ENCODE results near the gene SYAP1. TPM values are rescaled to one million over a fixed set of nuclear protein-coding genes. Genes with fewer than 3 reads are reported as not detected.

The SYAP1 gene
- total and polyA plus RNA-seq, 9 of the 15 experiments (the other 6 are each of a cell fraction or from before 2014, with no cell fraction given): 5.7 to 35.3 (median 27.6) TPM

DNA sequence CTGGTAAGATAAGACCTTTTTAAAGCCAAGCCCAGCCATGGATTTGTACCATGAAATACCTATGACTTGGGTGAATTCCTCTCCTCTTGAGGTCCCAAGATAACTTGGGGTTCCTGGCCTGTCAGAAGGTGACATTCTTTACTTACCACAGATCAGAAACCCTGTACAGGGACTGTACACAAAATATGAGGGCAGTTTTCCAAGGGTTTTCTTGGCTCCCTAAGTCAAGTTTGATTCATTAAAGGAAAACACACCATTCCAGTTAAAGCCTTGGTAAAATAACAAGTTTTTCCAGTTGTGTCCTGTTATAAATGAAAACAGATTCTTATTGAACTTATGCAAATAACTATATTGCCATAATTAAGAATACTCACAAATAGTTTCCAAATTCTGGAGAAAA lies 8.2 kb downstream of the SYAP1 start:
- H3K4me3 ChIP-seq: no peak overlapping the region
- no peaks in the 10 kb centered on the region for H3K9me1 ChIP-seq (ENCODE audit: control insufficient read depth, insufficient read depth, low read length)
- H3K27me3 ChIP-seq (ENCODE audit: control insufficient read depth in 2 of 2, insufficient read depth in 2 of 2, low read length in 2 of 2): no peaks in the 10 kb centered on the region
- no peak for DNase-seq (ENCODE audit: extremely low read depth in 1 of 4, low spot score in 3 of 4)
- H3K4me1 ChIP-seq (replicated peaks in 1 of 2; ENCODE audit: control insufficient read depth in 2 of 2, insufficient read depth in 2 of 2, low read length in 2 of 2): peaks cover 0 to 5% of the 10 kb centered on the region in 2 experiments; a peak in 4 of 5 replicates
- no peak overlapping the region for H3K4me2 ChIP-seq (ENCODE audit: insufficient read depth, low read length)
- H3K9me3 ChIP-seq (replicated peaks; ENCODE audit: control insufficient read depth, insufficient read depth, low read depth, low read length): 0 out of 2 replicates have a peak, but pooled peaks cover 3% of the 10 kb centered on the region
- FAIRE-seq: no peak
- no peak for ATAC-seq
- POLR2A ChIA-PET: interaction anchor here (0.6 kb wide), 1 partner anchor 1209 kb away, joined by 4 read pairs; no protein-coding TSS in a partner anchor
- H3K9ac ChIP-seq (ENCODE audit: insufficient read depth in 1 of 2, low read depth in 2 of 2, low read length in 2 of 2): no peak overlapping the region
- H4K20me1 ChIP-seq (replicated peaks; ENCODE audit: control insufficient read depth, insufficient read depth, low read length): no peaks in the 10 kb centered on the region; the same call in 1 of the 2 replicates
- peaks cover 20% of the 10 kb centered on the region; the same call in 2 of the 3 replicates for H3K36me3 ChIP-seq (ENCODE audit: control insufficient read depth, insufficient read depth, low read length)
- in situ Hi-C loops (cut with MboI): no loop called here
- peaks cover 67% of the 10 kb centered on the region for H3K79me2 ChIP-seq (ENCODE audit: control insufficient read depth, insufficient read depth, low read length)
- no TSS peak for BruUV-seq (replicated peaks)
- no peak overlapping the region for H2AFZ ChIP-seq (ENCODE audit: low read depth, low read length)
- CTCF ChIA-PET (ENCODE audit: low intra/inter-chr PET ratio): no interaction called here
- intact Hi-C loops (cut with micrococcal nuclease): no loop called here
- no peak overlapping the region for H3K27ac ChIP-seq (ENCODE audit: extremely low read depth, low read depth, low read length)
- TF ChIP-seq NFIX (CRISPR knock-in tag; IDR thresholded peaks at IDR 0.05; ENCODE audit: low read depth) (no peak), ELF1 (tag; IDR thresholded peaks at IDR 0.05) (no peak), DACH1 (IDR thresholded peaks at IDR 0.05; ENCODE audit: partially characterized antibody) (no peak), CBFA2T2 (conservative IDR thresholded peaks at IDR 0.05) (no peak), TAF1 (IDR thresholded peaks at IDR 0.05; ENCODE audit: control insufficient read depth, extremely low read depth, insufficient read depth, low read length, severe bottlenecking) (no peak), NR4A1 (CRISPR knock-in tag; IDR thresholded peaks at IDR 0.05) (no peak), NR4A1 (tag; IDR thresholded peaks at IDR 0.05) (no peak), MAFG (tag; conservative IDR thresholded peaks at IDR 0.05) (no peak), BCL6 (CRISPR knock-in tag; IDR thresholded peaks at IDR 0.05) (no peak), BACH1 (tag; IDR thresholded peaks at IDR 0.05) (no peak), HNRNPL (IDR thresholded peaks at IDR 0.05; ENCODE audit: low read depth, low read length) (no peak), SAFB (IDR thresholded peaks at IDR 0.05; ENCODE audit: borderline replicate concordance, low read depth, low read length) (no peak)
- TF ChIP-seq, protein P1, sequence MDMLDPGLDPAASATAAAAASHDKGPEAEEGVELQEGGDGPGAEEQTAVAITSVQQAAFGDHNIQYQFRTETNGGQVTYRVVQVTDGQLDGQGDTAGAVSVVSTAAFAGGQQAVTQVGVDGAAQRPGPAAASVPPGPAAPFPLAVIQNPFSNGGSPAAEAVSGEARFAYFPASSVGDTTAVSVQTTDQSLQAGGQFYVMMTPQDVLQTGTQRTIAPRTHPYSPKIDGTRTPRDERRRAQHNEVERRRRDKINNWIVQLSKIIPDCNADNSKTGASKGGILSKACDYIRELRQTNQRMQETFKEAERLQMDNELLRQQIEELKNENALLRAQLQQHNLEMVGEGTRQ (CRISPR knock-in tag; IDR thresholded peaks at IDR 0.05): no peak
- TF ChIP-seq, protein P2, sequence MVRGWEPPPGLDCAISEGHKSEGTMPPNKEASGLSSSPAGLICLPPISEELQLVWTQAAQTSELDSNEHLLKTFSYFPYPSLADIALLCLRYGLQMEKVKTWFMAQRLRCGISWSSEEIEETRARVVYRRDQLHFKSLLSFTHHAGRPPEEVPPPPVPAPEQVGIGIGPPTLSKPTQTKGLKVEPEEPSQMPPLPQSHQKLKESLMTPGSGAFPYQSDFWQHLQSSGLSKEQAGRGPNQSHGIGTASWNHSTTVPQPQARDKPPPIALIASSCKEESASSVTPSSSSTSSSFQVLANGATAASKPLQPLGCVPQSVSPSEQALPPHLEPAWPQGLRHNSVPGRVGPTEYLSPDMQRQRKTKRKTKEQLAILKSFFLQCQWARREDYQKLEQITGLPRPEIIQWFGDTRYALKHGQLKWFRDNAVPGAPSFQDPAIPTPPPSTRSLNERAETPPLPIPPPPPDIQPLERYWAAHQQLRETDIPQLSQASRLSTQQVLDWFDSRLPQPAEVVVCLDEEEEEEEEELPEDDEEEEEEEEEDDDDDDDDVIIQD (CRISPR knock-in tag; IDR thresholded peaks at IDR 0.05): no peak
- TF ChIP-seq, protein P3, sequence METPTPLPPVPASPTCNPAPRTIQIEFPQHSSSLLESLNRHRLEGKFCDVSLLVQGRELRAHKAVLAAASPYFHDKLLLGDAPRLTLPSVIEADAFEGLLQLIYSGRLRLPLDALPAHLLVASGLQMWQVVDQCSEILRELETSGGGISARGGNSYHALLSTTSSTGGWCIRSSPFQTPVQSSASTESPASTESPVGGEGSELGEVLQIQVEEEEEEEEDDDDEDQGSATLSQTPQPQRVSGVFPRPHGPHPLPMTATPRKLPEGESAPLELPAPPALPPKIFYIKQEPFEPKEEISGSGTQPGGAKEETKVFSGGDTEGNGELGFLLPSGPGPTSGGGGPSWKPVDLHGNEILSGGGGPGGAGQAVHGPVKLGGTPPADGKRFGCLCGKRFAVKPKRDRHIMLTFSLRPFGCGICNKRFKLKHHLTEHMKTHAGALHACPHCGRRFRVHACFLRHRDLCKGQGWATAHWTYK (CRISPR knock-in tag; IDR thresholded peaks at IDR 0.05): no peak
- TF ChIP-seq, protein P4, sequence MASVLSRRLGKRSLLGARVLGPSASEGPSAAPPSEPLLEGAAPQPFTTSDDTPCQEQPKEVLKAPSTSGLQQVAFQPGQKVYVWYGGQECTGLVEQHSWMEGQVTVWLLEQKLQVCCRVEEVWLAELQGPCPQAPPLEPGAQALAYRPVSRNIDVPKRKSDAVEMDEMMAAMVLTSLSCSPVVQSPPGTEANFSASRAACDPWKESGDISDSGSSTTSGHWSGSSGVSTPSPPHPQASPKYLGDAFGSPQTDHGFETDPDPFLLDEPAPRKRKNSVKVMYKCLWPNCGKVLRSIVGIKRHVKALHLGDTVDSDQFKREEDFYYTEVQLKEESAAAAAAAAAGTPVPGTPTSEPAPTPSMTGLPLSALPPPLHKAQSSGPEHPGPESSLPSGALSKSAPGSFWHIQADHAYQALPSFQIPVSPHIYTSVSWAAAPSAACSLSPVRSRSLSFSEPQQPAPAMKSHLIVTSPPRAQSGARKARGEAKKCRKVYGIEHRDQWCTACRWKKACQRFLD (CRISPR knock-in tag; IDR thresholded peaks at IDR 0.05): no peak
- TF ChIP-seq, protein P5, sequence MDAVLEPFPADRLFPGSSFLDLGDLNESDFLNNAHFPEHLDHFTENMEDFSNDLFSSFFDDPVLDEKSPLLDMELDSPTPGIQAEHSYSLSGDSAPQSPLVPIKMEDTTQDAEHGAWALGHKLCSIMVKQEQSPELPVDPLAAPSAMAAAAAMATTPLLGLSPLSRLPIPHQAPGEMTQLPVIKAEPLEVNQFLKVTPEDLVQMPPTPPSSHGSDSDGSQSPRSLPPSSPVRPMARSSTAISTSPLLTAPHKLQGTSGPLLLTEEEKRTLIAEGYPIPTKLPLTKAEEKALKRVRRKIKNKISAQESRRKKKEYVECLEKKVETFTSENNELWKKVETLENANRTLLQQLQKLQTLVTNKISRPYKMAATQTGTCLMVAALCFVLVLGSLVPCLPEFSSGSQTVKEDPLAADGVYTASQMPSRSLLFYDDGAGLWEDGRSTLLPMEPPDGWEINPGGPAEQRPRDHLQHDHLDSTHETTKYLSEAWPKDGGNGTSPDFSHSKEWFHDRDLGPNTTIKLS (IDR thresholded peaks at IDR 0.05; ENCODE audit: borderline replicate concordance, low read depth): no peak

All from K562 (cell line).